Measurements from ENCODE around the gene NAV3.

Gene NAV3

DNA sequence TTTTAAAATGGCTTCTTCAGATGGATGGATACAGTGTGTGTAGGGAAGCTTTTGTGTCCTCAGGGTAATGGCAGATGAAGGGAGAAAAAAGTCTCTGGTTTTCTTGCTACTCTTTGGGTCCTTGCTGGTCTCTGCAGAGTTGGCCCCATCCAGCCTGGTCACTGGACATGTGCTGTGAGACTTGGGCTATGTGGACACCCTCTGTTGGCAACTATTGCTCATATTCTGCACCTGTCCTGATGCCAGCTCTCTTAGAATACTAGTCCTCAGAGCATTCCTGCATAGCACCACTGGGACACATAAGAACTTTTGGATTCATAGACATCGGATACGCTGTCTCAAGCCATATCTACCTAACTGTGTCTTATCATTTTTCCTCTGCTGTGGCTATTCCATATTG lies 20.0 kb downstream of the NAV3 start:
- no peak overlapping the region for H3K4me3 ChIP-seq (ENCODE audit: low read depth, low read length)
- in situ Hi-C loops (cut with HindIII; ENCODE audit: low sequenced_read_pairs): no loop called here
- no peak for DNase-seq (ENCODE audit: low read depth)
- TF ChIP-seq, protein P1, sequence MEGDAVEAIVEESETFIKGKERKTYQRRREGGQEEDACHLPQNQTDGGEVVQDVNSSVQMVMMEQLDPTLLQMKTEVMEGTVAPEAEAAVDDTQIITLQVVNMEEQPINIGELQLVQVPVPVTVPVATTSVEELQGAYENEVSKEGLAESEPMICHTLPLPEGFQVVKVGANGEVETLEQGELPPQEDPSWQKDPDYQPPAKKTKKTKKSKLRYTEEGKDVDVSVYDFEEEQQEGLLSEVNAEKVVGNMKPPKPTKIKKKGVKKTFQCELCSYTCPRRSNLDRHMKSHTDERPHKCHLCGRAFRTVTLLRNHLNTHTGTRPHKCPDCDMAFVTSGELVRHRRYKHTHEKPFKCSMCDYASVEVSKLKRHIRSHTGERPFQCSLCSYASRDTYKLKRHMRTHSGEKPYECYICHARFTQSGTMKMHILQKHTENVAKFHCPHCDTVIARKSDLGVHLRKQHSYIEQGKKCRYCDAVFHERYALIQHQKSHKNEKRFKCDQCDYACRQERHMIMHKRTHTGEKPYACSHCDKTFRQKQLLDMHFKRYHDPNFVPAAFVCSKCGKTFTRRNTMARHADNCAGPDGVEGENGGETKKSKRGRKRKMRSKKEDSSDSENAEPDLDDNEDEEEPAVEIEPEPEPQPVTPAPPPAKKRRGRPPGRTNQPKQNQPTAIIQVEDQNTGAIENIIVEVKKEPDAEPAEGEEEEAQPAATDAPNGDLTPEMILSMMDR (IDR thresholded peaks at IDR 0.05; ENCODE audit: low read depth, low read length, missing control alignments): no peak

DNA sequence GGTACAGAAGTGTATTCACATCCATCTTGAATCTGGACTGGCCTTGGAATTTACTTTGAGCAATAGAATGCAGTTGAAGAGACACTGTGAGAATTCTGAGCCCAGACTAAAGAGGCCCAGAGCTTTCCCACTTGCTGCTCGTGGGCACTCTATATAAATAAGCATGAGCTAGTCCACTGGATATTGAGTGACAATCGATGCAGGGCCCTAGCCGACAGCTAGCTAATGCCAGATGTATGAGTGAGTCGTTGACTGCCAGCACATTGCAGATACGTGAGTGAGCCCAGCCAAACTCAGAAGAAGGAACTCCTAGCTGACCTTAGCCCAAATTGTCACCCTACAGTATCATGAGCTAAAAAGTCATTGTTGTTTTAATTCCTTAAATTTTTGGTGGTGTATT lies 24.9 kb downstream of the NAV3 start:
- TF ChIP-seq, protein P1 (IDR thresholded peaks at IDR 0.05; ENCODE audit: low read depth, low read length, missing control alignments): no peak
- DNase-seq (ENCODE audit: low read depth): no peak
- no peak overlapping the region for H3K4me3 ChIP-seq (ENCODE audit: low read depth, low read length)
- in situ Hi-C loops (cut with HindIII; ENCODE audit: low sequenced_read_pairs): no loop called here

DNA sequence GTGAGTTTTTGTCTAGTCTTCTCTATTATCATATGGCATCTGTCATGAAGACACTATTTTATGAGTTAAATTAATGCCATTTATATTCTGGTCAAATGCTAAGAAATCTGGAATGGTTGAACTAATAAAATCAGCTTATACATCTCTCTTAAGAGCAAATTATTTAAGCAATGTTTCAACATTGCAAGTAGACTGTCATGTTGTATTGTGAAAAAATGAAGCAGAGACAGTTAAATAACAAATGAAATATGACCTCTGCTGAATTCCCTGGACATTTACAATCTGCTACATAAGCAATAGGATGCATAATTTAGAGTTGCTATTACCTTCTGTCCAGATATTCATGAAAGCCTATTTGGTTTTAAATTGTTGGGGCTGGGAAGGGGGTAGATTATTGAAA lies 30.6 kb downstream of the NAV3 start:
- no peak for DNase-seq (ENCODE audit: low read depth)
- TF ChIP-seq, protein P1 (IDR thresholded peaks at IDR 0.05; ENCODE audit: low read depth, low read length, missing control alignments): no peak
- in situ Hi-C loops (cut with HindIII; ENCODE audit: low sequenced_read_pairs): no loop called here
- H3K4me3 ChIP-seq (ENCODE audit: low read depth, low read length): no peak overlapping the region

DNA sequence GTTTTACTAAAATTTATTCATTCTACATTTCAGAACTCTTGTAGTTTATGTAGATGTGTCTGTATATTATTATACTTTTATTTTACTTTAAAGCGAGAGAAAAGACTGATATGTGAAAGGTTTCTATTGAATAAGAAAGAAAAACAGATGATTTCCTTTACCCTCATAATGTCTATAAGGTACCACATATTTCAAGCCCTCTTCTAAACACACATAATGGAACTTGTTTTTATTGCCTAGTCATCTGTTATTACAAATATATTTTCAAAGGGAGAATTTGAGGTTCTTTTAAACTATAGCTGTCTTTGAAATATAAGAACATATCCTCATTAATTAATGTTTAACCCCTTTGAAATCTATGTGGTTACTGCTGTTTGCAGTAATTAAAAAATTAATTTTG lies 34.5 kb downstream of the NAV3 start:
- no peak for DNase-seq (ENCODE audit: low read depth)
- in situ Hi-C loops (cut with HindIII; ENCODE audit: low sequenced_read_pairs): no loop called here
- H3K4me3 ChIP-seq (ENCODE audit: low read depth, low read length): no peak overlapping the region
- TF ChIP-seq, protein P1 (IDR thresholded peaks at IDR 0.05; ENCODE audit: low read depth, low read length, missing control alignments): no peak

DNA sequence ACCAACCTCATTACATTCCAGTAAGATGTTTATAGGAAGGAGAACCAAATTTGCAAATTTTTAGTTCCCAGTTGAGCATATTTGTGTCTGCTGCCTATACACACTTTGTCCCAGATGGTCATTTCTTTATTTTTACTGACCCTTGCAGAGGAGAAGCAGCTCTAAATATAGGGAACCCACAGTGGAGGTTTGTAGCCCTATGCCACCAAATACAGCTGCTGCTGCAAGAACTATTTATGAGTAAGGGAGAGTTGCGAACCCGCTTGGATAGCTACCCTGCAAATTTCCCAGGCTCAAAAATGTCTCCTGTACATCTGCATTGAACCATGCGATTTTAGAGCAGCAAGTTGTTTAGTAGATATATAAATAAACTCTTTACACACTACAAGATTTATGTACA lies 48.2 kb downstream of the NAV3 start:
- no peak for DNase-seq (ENCODE audit: low read depth)
- no peak overlapping the region for H3K4me3 ChIP-seq (ENCODE audit: low read depth, low read length)
- TF ChIP-seq, protein P1 (IDR thresholded peaks at IDR 0.05; ENCODE audit: low read depth, low read length, missing control alignments): no peak
- in situ Hi-C loops (cut with HindIII; ENCODE audit: low sequenced_read_pairs): no loop called here

DNA sequence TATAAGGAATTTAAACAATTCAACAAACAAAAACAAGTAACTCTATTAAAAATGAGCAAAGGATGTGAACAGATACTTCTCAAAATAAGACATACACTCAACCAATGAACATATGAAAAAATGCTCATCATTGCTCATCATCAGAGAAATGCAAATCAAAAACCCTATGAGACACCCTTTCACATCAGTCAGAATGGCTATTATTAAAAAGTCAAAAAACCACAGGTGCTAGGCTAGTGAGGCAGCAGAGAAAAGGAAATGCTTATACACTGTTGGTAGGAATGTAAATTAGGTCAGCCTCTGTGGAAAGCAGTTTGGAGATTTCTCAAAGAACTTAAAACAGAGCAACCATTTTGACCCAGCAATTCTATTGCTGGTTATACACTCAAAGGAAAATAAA lies 52.0 kb downstream of the NAV3 start:
- in situ Hi-C loops (cut with HindIII; ENCODE audit: low sequenced_read_pairs): no loop called here

More for the DNA sequence above, 52.0 kb downstream of the NAV3 start:
- TF ChIP-seq, protein P1 (IDR thresholded peaks at IDR 0.05; ENCODE audit: low read depth, low read length, missing control alignments): no peak
- no peak overlapping the region for H3K4me3 ChIP-seq (ENCODE audit: low read depth, low read length)
- no peak for DNase-seq (ENCODE audit: low read depth)
